Measurements from ENCODE around the gene RRP15.

Gene RRP15

GRCh38 chr1:218376722-218377121 is 91.6 kb downstream of the RRP15 start:
- Histone ChIP-seq H3K4me1 (peaks cover 3 to 78% (median 37%) of the 10 kb centered on the region in 4 donors), H3K36me3 (no peaks in the 10 kb centered on the region), H3K4me3 (no peak overlapping the region), H3K27ac (no peak overlapping the region), H3K9me3 (no peaks in the 10 kb centered on the region), H3K27me3 (no peaks in the 10 kb centered on the region)
- intact Hi-C loops (cut with DNase I; ENCODE audit: low total_unique reads) = no loop called here
- DNase-seq = no peak
- TF ChIP-seq CTCF (IDR thresholded peaks at IDR 0.05) = no peak

- Histone ChIP-seq H3K27me3 (no peaks in the 10 kb centered on the region), H3K27ac (no peak overlapping the region), H3K9me3 (no peaks in the 10 kb centered on the region), H3K36me3 (no peaks in the 10 kb centered on the region), H3K4me3 (no peak overlapping the region), H3K4me1 (peaks cover 2 to 73% (median 32%) of the 10 kb centered on the region in 4 donors)
- DNase-seq = no peak
- intact Hi-C loops (cut with DNase I; ENCODE audit: low total_unique reads) = no loop called here
- no peak for TF ChIP-seq CTCF (IDR thresholded peaks at IDR 0.05)
These were observed 92.1 kb downstream of the RRP15 start for GRCh38 chr1:218377143-218377660.

DNA sequence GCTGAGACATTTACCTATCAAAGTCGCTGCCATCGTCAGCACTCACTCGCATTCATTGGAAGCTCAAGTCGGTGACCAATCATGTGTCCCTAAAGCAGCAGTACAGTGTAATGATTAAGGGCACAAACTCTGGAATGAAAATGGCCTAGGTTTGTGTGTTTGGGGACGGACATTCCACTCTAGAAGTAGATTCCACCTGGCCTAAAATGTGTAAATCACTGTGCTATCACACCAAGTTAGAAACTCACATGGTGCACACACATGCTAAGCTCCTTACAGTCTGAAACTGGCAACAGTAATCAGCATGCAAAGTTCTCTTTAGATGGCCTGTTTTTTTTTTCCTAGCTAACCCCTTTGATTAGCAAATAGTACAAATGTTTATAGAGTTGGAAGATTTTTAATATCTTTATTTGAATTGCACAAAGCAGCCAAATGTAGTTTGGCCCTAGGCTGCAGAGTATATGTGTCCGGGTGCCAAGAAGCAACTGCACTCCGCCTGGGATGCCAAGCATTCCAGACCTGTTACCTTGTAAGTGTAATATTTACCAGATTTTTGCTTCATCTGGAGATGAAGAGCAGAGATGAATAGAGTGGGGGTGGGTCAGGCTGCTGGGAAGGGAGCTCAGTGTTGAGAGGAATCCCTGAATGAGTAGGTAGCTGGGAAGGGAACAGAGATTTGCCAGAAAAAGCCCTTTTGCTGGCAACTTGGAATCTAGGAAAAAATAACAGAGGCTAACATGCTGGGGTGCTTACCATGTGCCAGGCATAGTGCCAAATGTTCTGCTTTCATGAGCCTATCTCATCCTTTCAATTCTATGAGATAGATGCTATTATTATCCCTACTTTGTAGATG is 95.3 kb downstream of the RRP15 start:
- Histone ChIP-seq H3K9me3 (no peaks in the 10 kb centered on the region), H3K4me1 (peaks cover 0 to 65% (median 16%) of the 10 kb centered on the region in 4 donors), H3K4me3 (no peak overlapping the region), H3K27me3 (no peaks in the 10 kb centered on the region), H3K27ac (no peak overlapping the region), H3K36me3 (no peaks in the 10 kb centered on the region)
- intact Hi-C loops (cut with DNase I; ENCODE audit: low total_unique reads) = no loop called here
- no peak for TF ChIP-seq CTCF (IDR thresholded peaks at IDR 0.05)
- no peak for DNase-seq

DNA sequence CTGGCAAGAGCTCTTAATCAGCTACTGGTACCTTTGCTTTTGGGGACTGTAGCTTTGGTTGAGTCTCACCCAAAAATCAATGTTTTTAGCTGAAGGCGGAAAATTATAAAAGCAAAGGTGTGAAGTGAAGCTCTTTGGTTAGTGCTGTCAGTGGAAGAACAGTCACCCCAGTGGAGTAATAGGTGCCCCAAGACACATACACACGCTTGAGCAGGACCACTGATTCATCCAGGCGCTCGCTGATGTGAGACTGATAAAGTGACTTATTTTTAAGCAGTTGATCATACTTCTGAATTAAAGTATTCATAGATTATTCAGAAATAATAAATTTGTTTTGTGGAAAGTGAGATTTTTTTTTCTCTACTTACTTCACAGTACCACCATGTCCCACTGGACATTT is 97.2 kb downstream of the RRP15 start:
- no peak for TF ChIP-seq CTCF (IDR thresholded peaks at IDR 0.05)
- Histone ChIP-seq H3K4me1 (peaks cover 0 to 58% (median 19%) of the 10 kb centered on the region in 4 donors), H3K27ac (no peak overlapping the region), H3K9me3 (no peaks in the 10 kb centered on the region), H3K36me3 (no peaks in the 10 kb centered on the region), H3K4me3 (no peak overlapping the region), H3K27me3 (no peaks in the 10 kb centered on the region)
- no peak for DNase-seq
- intact Hi-C loops (cut with DNase I; ENCODE audit: low total_unique reads) = no loop called here

- no peaks in the 10 kb centered on the region for H3K9me3 ChIP-seq
- H3K27ac ChIP-seq = no peak overlapping the region
- peaks cover 0 to 51% (median 16%) of the 10 kb centered on the region in 4 donors for H3K4me1 ChIP-seq
- H3K27me3 ChIP-seq = no peaks in the 10 kb centered on the region
- intact Hi-C loops (cut with DNase I; ENCODE audit: low total_unique reads) = no loop called here
- no peak for DNase-seq
- no peaks in the 10 kb centered on the region for H3K36me3 ChIP-seq
- TF ChIP-seq CTCF (IDR thresholded peaks at IDR 0.05) = no peak
- no peak overlapping the region for H3K4me3 ChIP-seq
These were observed 98.0 kb downstream of the RRP15 start for GRCh38 chr1:218383051-218383450.
